ENCODE results near the gene RXRB. TPM values are rescaled to one million over a fixed set of nuclear protein-coding genes. Genes with fewer than 3 reads are reported as not detected.

Gene RXRB
- total and polyA plus RNA-seq, 7 donors = 19.2 to 45.9 (median 34.7) TPM

DNA sequence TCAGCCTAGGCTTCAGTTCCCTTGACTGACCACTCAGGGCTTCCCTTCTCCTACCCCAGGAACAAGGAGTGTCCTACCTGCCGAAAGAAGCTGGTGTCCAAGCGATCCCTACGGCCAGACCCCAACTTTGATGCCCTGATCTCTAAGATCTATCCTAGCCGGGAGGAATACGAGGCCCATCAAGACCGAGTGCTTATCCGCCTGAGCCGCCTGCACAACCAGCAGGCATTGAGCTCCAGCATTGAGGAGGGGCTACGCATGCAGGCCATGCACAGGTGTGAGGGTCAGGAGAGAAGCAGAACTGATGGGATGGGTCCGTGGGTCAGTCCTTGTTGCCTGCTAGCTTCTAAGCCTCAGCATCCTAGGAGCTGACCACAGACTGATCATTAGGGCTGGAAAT, 9.4 kb upstream of the RXRB start:
- ATAC-seq (no peak), DNase-seq (no peak)
- intact Hi-C loops (cut with DNase I) = loop anchor here in 1 of 2 donors (5.0 to 10.0 kb wide), 2 partner anchors 37 to 205 kb away; partner anchors contain the start of genes CUTA and PHF1
- H3K27me3 ChIP-seq (ENCODE audit: insufficient read depth in 3 of 3, low read length in 2 of 3) = no peaks in the 10 kb centered on the region
- 90 to 94% (median 93%) methylated on average over 10 of the region's 10 CpGs for whole genome bisulfite sequencing, 3 donors
- peaks cover 0 to 26% of the 10 kb centered on the region in 2 donors for H3K36me3 ChIP-seq (ENCODE audit: insufficient read depth in 1 of 2, low read depth in 1 of 2)
- no peak overlapping the region for H3K27ac ChIP-seq
- peak overlapping the region; percentile 89 for H3K4me3 ChIP-seq
- H3K4me1 ChIP-seq = peaks cover 12% of the 10 kb centered on the region
- TF ChIP-seq, protein P1, sequence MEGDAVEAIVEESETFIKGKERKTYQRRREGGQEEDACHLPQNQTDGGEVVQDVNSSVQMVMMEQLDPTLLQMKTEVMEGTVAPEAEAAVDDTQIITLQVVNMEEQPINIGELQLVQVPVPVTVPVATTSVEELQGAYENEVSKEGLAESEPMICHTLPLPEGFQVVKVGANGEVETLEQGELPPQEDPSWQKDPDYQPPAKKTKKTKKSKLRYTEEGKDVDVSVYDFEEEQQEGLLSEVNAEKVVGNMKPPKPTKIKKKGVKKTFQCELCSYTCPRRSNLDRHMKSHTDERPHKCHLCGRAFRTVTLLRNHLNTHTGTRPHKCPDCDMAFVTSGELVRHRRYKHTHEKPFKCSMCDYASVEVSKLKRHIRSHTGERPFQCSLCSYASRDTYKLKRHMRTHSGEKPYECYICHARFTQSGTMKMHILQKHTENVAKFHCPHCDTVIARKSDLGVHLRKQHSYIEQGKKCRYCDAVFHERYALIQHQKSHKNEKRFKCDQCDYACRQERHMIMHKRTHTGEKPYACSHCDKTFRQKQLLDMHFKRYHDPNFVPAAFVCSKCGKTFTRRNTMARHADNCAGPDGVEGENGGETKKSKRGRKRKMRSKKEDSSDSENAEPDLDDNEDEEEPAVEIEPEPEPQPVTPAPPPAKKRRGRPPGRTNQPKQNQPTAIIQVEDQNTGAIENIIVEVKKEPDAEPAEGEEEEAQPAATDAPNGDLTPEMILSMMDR (IDR thresholded peaks at IDR 0.05) = no peak
- H3K9me3 ChIP-seq = no peaks in the 10 kb centered on the region

DNA sequence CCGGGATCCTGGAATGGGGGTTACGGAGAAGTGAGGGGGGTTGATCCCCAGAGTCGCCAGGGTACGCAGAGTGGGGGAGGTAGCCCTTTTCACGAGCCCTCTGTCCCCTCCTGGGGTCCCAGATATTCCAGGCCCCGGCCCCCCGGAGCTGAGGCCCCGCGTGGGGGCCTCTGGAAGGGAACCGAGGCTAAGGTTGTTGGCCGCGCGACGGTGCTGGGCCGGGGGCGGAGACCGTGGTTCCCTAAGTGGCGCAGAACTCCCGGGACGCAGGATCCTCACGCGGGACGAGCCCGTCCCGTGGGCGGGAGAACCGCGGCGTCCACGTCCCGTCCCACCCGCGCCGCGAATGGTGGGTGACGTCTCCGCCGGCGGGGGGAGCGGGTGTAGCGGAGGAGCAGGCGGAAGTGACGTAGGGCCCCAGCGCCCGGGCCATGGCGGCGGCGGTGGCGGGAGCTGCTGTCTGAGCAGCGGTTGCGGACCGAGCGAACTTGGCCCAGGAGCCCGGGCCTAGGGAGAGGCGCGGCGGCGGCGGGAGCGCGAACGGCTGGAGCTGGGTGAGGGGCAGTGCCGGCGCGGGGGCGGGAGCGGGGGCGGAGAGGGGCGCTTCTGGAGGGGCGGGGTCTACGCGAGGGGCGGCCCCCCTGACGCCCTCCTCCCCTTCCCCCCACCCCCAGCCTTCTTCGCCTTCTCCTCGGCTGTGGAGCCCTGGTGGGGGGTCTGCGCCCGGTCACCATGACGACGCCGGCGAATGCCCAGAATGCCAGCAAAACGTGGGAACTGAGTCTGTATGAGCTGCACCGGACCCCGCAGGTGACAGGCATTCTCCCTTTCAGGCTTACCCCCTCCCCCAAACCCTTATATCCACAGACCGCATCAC, 7.9 kb upstream of the RXRB start, which contains the start of gene RING1:
RING1 (plus strand) TSS at position 410 of the 877 bp plus-strand sequence; CDS start at position 733, 323 bp downstream.
- intact Hi-C loops (cut with DNase I) = loop anchor here in 1 of 2 donors (5.0 to 10.0 kb wide), 2 partner anchors 39 to 206 kb away; partner anchors contain the start of genes CUTA and PHF1
- peak; percentile 90 to 93 for DNase-seq
- peak; percentile 79 to 89 (median 86) for ATAC-seq
- Histone ChIP-seq H3K4me1 (peaks cover 15% of the 10 kb centered on the region), H3K27ac (peak within 1 kb of the TSS; percentile 97), H3K36me3 (ENCODE audit: insufficient read depth in 1 of 2, low read depth in 1 of 2) (peaks cover 2 to 34% of the 10 kb centered on the region in 2 donors), H3K27me3 (ENCODE audit: insufficient read depth in 3 of 3, low read length in 2 of 3) (no peaks in the 10 kb centered on the region), H3K9me3 (no peaks in the 10 kb centered on the region), H3K4me3 (peak within 1 kb of the TSS; percentile 89)
- 0 to 2% (median 1%) methylated on average over 45 to 86 of the region's 86 CpGs for WGBS, 3 donors
- TF ChIP-seq, protein P1 (IDR thresholded peaks at IDR 0.05) = no peak

DNA sequence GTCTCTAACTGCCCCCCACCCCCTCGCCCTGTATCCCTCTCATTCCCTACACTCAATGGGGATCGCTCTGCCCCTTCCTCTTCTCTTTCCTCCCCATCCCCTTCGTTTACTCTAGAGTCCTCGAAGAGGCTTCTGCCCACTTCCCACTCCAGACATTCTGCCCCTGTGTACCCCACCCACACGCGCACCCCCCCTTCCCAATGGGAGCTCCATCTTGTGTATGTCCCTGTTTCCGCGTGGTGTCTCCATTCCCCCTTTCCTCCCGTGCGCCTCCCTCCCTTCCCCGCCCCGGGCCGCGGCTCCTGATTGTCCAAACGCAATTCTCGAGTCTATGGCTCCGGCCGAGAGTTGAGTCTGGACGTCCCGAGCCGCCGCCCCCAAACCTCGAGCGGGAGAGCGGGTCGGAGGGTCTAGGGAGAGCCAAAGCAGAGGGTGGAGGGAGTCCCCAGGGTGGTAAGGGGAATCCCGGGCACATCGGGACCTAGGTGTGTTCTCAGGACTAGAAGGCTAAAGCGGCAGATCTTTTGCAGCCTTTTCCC, 7.2 kb upstream of the RXRB start:
- Histone ChIP-seq H3K4me1 (peaks cover 8% of the 10 kb centered on the region), H3K9me3 (no peaks in the 10 kb centered on the region), H3K27me3 (ENCODE audit: insufficient read depth in 3 of 3, low read length in 2 of 3) (no peaks in the 10 kb centered on the region), H3K4me3 (peak overlapping the region; percentile 89), H3K27ac (peak overlapping the region; percentile 97), H3K36me3 (ENCODE audit: insufficient read depth in 1 of 2, low read depth in 1 of 2) (peaks cover 3 to 41% of the 10 kb centered on the region in 2 donors)
- peak; percentile 59 to 71 for DNase-seq
- WGBS, 3 donors = 0 to 1% (median 1%) methylated on average over 27 to 29 of the region's 29 CpGs
- TF ChIP-seq, protein P1 (IDR thresholded peaks at IDR 0.05) = no peak
- peak in 3 of 4 donors; percentile 18 to 52 (median 38) for ATAC-seq
- intact Hi-C loops (cut with DNase I) = loop anchor here in 1 of 2 donors (5.0 to 10.0 kb wide), 2 partner anchors 40 to 207 kb away; partner anchors contain the start of genes CUTA and PHF1

DNA sequence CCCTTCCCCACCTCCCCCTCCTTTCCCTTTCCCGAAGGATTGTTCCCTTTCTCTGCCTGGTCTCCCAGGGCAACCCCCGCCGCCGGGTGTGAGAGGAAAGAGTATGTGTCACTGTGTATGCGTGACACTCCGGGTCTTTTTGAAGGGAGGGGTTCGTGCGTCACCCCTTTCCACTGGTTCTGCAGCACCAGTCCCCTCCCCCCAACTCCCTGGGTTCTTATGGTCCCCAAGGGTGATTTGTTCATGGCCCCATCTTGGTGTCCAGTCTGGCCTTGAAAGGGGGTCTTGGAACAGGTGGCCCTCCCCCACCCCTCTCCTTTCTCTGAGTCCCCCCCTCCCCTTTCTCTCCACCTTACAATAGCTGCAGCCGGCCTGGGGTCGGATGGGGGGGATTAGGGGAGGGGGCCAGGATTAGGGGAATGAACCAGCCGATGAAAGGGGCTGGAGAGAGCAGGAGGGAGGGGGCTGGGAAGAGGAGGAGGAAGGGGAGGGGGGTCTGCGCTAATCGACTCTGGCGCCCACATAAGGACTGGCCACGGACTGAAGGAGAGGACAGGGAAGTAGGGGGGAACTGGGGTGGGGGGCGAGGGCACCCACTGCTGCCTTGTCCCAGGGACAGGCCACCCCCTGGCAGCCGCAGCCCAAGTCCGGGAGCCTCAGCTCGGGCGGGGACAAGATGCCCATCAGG, 6.5 kb upstream of the RXRB start:
- peak overlapping the region; percentile 89 for H3K4me3 ChIP-seq
- intact Hi-C loops (cut with DNase I) = loop anchor here in 1 of 2 donors (5.0 to 10.0 kb wide), 2 partner anchors 40 to 208 kb away; partner anchors contain the start of genes CUTA and PHF1

More for the DNA sequence above, 6.5 kb upstream of the RXRB start:
- TF ChIP-seq, protein P1 (IDR thresholded peaks at IDR 0.05) = no peak
- Histone ChIP-seq H3K27ac (no peak overlapping the region), H3K4me1 (peaks cover 13% of the 10 kb centered on the region), H3K36me3 (ENCODE audit: insufficient read depth in 1 of 2, low read depth in 1 of 2) (peaks cover 6 to 47% of the 10 kb centered on the region in 2 donors), H3K27me3 (ENCODE audit: insufficient read depth in 3 of 3, low read length in 2 of 3) (no peaks in the 10 kb centered on the region), H3K9me3 (no peaks in the 10 kb centered on the region)
- DNase-seq = no peak
- WGBS, 3 donors = 16% methylated on average over 11 to 20 of the region's 20 CpGs
- no peak for ATAC-seq

All from psoas muscle (tissue), 8 donors.